ENCODE results near the gene SLC6A19. TPM values are rescaled to one million over a fixed set of nuclear protein-coding genes. Genes with fewer than 3 reads are reported as not detected.

Gene SLC6A19
- total RNA-seq = not detected in 2 replicates

GRCh38 chr5:1201327-1202025 lies at the start of gene SLC6A19:
SLC6A19 (plus strand) TSS chr5:1201595; CDS start chr5:1201651, 56 bp downstream.

GRCh38 chr5:1225081-1225480 lies 23.7 kb downstream of the SLC6A19 start, which contains the start of gene SLC6A18:
SLC6A18 (plus strand) TSS chr5:1225381; CDS start chr5:1225478, 97 bp downstream.

Other genes with a start within 250 kb of the SLC6A19 start
- gene NKD2, start 192.8 kb upstream of the SLC6A19 start, total RNA-seq = 0.50 and 3.5 TPM in 2 replicates
- gene SLC12A7, start 89.5 kb upstream of the SLC6A19 start, total RNA-seq = 20.9 and 30.8 TPM in 2 replicates
- not detected in 2 replicates for gene SLC6A18, start 23.8 kb downstream of the SLC6A19 start, total RNA-seq
- gene TERT, start 93.5 kb downstream of the SLC6A19 start, total RNA-seq = not detected in 2 replicates
- 341 and 425 TPM in 2 replicates for gene CLPTM1L, start 143.5 kb downstream of the SLC6A19 start, total RNA-seq
- gene SLC6A3, start 243.8 kb downstream of the SLC6A19 start, total RNA-seq = not detected in 2 replicates